ENCODE data around the gene DTX4. TPM values are rescaled to one million over a fixed set of nuclear protein-coding genes. Genes with fewer than 3 reads are reported as not detected.

DTX4 gene
- total RNA-seq, 1 experiment from 2014 or later, result 7.6 TPM

DNA sequence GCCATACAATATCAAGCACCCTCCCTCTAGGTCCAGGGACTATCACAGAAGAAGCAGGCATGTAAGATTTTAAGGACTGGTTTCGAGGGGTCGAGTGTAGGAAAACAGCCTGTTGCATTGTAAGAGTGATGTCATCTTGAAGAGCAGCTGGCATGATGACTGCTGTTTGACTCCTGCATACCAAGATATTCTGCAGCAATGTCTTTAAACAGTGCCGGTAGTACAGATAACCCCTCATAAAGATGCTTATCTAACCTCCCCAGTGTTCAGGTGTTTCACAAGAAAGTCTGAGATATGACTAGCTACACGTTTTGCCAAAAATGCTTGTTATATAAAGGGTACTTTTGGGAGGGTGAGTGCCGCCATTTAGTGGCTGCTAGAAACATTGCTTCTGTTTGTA lies 17.3 kb upstream of the DTX4 start (continued):
- TF ChIP-seq POLR2A (IDR thresholded peaks at IDR 0.05; ENCODE audit: borderline replicate concordance, extremely low read depth, insufficient read depth, insufficient read length), result no peak
- TF ChIP-seq JUND (IDR thresholded peaks at IDR 0.05), result no peak
- TF ChIP-seq CEBPB (IDR thresholded peaks at IDR 0.05; ENCODE audit: low read depth), result no peak

DNA sequence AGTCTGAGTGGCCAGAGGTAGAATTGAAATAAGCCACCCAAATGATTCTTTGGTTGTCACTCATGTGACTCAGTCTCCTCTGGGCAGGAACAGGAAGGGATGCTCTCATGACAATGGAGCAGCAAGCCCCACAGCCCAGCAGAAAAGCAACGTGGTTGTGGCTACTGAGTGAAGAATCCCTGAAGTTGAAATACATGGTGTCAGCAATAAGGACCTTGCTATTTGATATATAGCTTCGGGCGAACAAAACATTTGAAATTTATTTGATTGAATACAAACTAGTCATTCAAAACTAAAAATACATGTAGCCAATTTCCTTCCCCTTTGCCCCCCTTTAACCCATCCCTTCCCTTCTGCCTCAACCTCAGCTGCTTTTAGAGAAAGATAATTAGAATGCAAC lies 14.5 kb upstream of the DTX4 start:
- BruUV-seq (replicated peaks), result no TSS peak
- H3K4me1 ChIP-seq (ENCODE audit: control insufficient read depth in 1 of 2, insufficient read depth in 2 of 2, low read length in 2 of 2), result no peaks in the 10 kb centered on the region
- no peaks in the 10 kb centered on the region for H3K9me3 ChIP-seq (ENCODE audit: control insufficient read depth in 1 of 2, insufficient read depth in 1 of 2, low read depth in 1 of 2, low read length in 2 of 2)
- H3K4me3 ChIP-seq (replicated peaks in 1 of 2; ENCODE audit: low read depth in 1 of 2, low read length in 2 of 2), result no peak overlapping the region
- H3K79me2 ChIP-seq (ENCODE audit: insufficient read depth, low read length), result no peaks in the 10 kb centered on the region
- no peak overlapping the region for H2AFZ ChIP-seq (ENCODE audit: low read depth, low read length, poor library complexity, severe bottlenecking)
- H3K9me2 ChIP-seq (ENCODE audit: insufficient read depth), result no peaks in the 10 kb centered on the region
- intact Hi-C loops (cut with micrococcal nuclease), result no loop called here
- RAD21 ChIA-PET (ENCODE audit: low non-redundant PET in 1 of 2, low total read pairs in 2 of 2, uncharacterized antibody in 2 of 2, unreplicated experiment in 2 of 2), result no interaction called here
- POLR2A ChIA-PET, result interaction anchor here (0.9 kb wide), 1 partner anchor 13 kb away, joined by 6 read pairs; no protein-coding TSS in a partner anchor
- TF ChIP-seq JUND (IDR thresholded peaks at IDR 0.05), result no peak
- no peak for TF ChIP-seq POLR2AphosphoS5 (IDR thresholded peaks at IDR 0.05; ENCODE audit: low read depth, low read length)
- no peak for TF ChIP-seq EZH2phosphoT487 (IDR thresholded peaks at IDR 0.05; ENCODE audit: borderline replicate concordance)
- TF ChIP-seq TCF7L2 (IDR thresholded peaks at IDR 0.05; ENCODE audit: borderline replicate concordance, extremely low read depth, insufficient read depth, insufficient read length), result no peak
- TF ChIP-seq, protein P1, sequence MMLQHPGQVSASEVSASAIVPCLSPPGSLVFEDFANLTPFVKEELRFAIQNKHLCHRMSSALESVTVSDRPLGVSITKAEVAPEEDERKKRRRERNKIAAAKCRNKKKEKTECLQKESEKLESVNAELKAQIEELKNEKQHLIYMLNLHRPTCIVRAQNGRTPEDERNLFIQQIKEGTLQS (IDR thresholded peaks at IDR 0.05), result no peak
- TF ChIP-seq, protein P2, sequence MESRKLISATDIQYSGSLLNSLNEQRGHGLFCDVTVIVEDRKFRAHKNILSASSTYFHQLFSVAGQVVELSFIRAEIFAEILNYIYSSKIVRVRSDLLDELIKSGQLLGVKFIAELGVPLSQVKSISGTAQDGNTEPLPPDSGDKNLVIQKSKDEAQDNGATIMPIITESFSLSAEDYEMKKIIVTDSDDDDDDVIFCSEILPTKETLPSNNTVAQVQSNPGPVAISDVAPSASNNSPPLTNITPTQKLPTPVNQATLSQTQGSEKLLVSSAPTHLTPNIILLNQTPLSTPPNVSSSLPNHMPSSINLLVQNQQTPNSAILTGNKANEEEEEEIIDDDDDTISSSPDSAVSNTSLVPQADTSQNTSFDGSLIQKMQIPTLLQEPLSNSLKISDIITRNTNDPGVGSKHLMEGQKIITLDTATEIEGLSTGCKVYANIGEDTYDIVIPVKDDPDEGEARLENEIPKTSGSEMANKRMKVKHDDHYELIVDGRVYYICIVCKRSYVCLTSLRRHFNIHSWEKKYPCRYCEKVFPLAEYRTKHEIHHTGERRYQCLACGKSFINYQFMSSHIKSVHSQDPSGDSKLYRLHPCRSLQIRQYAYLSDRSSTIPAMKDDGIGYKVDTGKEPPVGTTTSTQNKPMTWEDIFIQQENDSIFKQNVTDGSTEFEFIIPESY (IDR thresholded peaks at IDR 0.05; ENCODE audit: extremely low read depth, insufficient replicate concordance, low read length), result no peak
- TF ChIP-seq POLR2A (IDR thresholded peaks at IDR 0.05; ENCODE audit: borderline replicate concordance, extremely low read depth, insufficient read depth, insufficient read length), result no peak
- no peak for TF ChIP-seq RAD21 (IDR thresholded peaks at IDR 0.05; ENCODE audit: low read depth)
- TF ChIP-seq, protein P3, sequence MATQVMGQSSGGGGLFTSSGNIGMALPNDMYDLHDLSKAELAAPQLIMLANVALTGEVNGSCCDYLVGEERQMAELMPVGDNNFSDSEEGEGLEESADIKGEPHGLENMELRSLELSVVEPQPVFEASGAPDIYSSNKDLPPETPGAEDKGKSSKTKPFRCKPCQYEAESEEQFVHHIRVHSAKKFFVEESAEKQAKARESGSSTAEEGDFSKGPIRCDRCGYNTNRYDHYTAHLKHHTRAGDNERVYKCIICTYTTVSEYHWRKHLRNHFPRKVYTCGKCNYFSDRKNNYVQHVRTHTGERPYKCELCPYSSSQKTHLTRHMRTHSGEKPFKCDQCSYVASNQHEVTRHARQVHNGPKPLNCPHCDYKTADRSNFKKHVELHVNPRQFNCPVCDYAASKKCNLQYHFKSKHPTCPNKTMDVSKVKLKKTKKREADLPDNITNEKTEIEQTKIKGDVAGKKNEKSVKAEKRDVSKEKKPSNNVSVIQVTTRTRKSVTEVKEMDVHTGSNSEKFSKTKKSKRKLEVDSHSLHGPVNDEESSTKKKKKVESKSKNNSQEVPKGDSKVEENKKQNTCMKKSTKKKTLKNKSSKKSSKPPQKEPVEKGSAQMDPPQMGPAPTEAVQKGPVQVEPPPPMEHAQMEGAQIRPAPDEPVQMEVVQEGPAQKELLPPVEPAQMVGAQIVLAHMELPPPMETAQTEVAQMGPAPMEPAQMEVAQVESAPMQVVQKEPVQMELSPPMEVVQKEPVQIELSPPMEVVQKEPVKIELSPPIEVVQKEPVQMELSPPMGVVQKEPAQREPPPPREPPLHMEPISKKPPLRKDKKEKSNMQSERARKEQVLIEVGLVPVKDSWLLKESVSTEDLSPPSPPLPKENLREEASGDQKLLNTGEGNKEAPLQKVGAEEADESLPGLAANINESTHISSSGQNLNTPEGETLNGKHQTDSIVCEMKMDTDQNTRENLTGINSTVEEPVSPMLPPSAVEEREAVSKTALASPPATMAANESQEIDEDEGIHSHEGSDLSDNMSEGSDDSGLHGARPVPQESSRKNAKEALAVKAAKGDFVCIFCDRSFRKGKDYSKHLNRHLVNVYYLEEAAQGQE (IDR thresholded peaks at IDR 0.05; ENCODE audit: low read depth), result no peak
- TF ChIP-seq YY1 (IDR thresholded peaks at IDR 0.05; ENCODE audit: extremely low read depth, insufficient replicate concordance, low read depth, low read length), result no peak
- no peak for TF ChIP-seq CBX3 (IDR thresholded peaks at IDR 0.05; ENCODE audit: low read depth)
- no peak overlapping the region for H3K9ac ChIP-seq (ENCODE audit: low read length)
- CTCF ChIA-PET, result interaction anchor here (1.1 to 3.6 kb wide), 6 partner anchors 9 to 527 kb away, joined by 3 to 59 read pairs (median 10); partner anchors contain the start of genes DTX4 and FAM111A
- no peak overlapping the region for H3K27ac ChIP-seq (ENCODE audit: low read depth, low read length)
- H3K27me3 ChIP-seq (ENCODE audit: insufficient read depth, low read length), result no peaks in the 10 kb centered on the region
- no peaks in the 10 kb centered on the region for H4K20me1 ChIP-seq (ENCODE audit: insufficient read depth)
- ATAC-seq (no peak), DNase-seq (ENCODE audit: low read depth, low spot score) (no peak)
- H3K36me3 ChIP-seq (ENCODE audit: control insufficient read depth in 1 of 2, insufficient read depth in 2 of 2, low read length in 2 of 2), result no peaks in the 10 kb centered on the region
- no peak overlapping the region for H3K4me2 ChIP-seq (ENCODE audit: low read length)

Measured in HCT116 (cell line).